ENCODE measurements around the gene CAPS2. TPM values are rescaled to one million over a fixed set of nuclear protein-coding genes. Genes with fewer than 3 reads are reported as not detected.

Gene CAPS2
- total RNA-seq, 1 donor from 2014 or later, result 2.1 TPM

DNA sequence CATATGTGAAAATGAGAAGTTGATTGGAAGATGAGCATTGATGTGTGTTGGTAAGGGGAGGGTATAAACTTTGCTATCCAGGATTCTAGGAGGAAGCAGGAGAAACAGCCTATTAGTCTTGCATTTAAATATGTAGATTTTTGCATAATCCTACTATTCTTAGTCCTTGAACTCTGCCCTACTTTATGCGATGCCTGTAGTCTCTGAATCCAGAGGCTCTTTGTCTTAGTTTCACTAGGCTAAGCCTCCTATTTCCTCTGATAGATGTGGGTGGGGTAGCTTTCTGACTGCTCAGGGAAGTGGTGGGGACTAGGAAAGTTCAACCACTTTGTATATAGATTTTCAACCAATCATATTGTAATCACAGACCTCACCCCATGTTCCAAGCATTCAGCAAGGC, 71.0 kb downstream of the CAPS2 start:
- H3K36me3 Mint-ChIP-seq (ENCODE audit: low read depth, unreplicated experiment), result no peaks in the 10 kb centered on the region
- H3K9me3 Mint-ChIP-seq (ENCODE audit: unreplicated experiment), result no peaks in the 10 kb centered on the region
- no peak for TF ChIP-seq CTCF (IDR thresholded peaks at IDR 0.05; ENCODE audit: unreplicated experiment)
- no peaks in the 10 kb centered on the region for H3K4me1 Mint-ChIP-seq (ENCODE audit: unreplicated experiment)
- H3K27me3 Mint-ChIP-seq (ENCODE audit: unreplicated experiment), result no peaks in the 10 kb centered on the region
- no peak for DNase-seq (ENCODE audit: low spot score)
- H3K4me3 Mint-ChIP-seq (ENCODE audit: unreplicated experiment), result no peak overlapping the region
- no peak overlapping the region for H3K27ac Mint-ChIP-seq (ENCODE audit: unreplicated experiment)

DNA sequence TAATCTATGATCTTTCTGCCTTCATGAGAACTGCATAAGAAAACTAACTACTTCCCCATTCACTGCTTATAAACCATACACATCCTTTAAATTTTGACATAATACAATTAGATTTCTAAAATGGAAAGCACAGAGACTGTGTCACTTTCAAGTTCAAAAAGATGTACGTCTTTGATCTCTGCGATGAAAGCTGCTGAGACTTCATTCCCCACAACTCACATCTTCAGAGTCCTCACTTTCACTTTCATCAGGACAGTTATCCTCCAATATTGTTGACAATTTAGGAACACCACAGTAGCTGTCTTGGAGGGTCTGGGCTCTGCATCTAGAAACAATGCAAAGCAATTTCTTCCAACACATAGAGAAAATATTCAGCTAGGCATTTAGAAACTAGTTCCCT, 72.6 kb downstream of the CAPS2 start:
- H3K9me3 Mint-ChIP-seq (ENCODE audit: unreplicated experiment), result no peaks in the 10 kb centered on the region
- no peaks in the 10 kb centered on the region for H3K27me3 Mint-ChIP-seq (ENCODE audit: unreplicated experiment)
- no peak overlapping the region for H3K4me3 Mint-ChIP-seq (ENCODE audit: unreplicated experiment)
- TF ChIP-seq CTCF (IDR thresholded peaks at IDR 0.05; ENCODE audit: unreplicated experiment), result no peak
- no peak for DNase-seq (ENCODE audit: low spot score)
- H3K4me1 Mint-ChIP-seq (ENCODE audit: unreplicated experiment), result no peaks in the 10 kb centered on the region
- no peaks in the 10 kb centered on the region for H3K36me3 Mint-ChIP-seq (ENCODE audit: low read depth, unreplicated experiment)
- H3K27ac Mint-ChIP-seq (ENCODE audit: unreplicated experiment), result no peak overlapping the region

- no peak for TF ChIP-seq CTCF (IDR thresholded peaks at IDR 0.05; ENCODE audit: unreplicated experiment)
- Mint-ChIP-seq H3K27me3 (ENCODE audit: unreplicated experiment) (no peaks in the 10 kb centered on the region), H3K9me3 (ENCODE audit: unreplicated experiment) (no peaks in the 10 kb centered on the region), H3K4me1 (ENCODE audit: unreplicated experiment) (no peaks in the 10 kb centered on the region), H3K36me3 (ENCODE audit: low read depth, unreplicated experiment) (no peaks in the 10 kb centered on the region), H3K27ac (ENCODE audit: unreplicated experiment) (no peak overlapping the region), H3K4me3 (ENCODE audit: unreplicated experiment) (no peak overlapping the region)
- no peak for DNase-seq (ENCODE audit: low spot score)
Observed at GRCh38 chr12:75245108-75245507, 85.0 kb downstream of the CAPS2 start.

DNA sequence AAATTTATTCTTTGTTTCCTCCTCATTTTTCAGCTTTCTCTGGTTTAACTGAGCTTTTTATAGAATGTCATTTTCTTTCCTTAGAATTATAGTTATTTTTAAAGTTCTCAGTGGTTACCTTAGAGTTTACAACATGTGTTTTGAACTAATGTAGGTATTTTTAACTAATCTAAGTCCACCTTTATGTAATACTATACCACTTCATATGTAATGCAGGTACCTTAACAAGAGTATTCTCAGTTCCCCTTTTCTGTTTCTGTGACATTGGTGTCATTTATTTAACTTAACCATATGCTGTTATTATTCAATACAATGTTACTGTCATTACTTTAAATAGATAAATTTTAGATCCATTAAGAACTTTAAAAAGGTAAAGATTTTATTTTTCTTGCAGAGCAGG, 90.1 kb downstream of the CAPS2 start:
- H3K4me3 Mint-ChIP-seq (ENCODE audit: unreplicated experiment), result no peak overlapping the region

DNA sequence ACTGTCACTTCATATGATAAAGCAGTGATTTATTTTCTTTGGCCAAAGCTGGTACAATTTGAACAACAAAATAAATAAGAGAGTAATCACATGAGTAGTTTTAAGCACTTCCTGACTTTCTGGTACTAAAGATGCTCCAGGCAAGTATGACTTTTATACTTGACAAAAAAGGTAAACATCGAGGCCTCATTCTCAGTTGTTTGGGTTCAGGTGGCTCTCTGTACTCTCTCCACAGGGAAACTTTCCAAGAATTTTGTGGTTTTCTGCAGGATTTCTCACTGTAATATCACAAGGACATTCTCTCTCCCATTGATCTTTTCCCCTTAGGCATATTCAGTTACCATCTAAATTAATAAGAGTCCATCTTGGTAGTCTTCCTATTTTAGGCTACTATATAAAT, 93.9 kb downstream of the CAPS2 start:
- Mint-ChIP-seq H3K9me3 (ENCODE audit: unreplicated experiment) (no peaks in the 10 kb centered on the region), H3K27me3 (ENCODE audit: unreplicated experiment) (no peaks in the 10 kb centered on the region), H3K4me3 (ENCODE audit: unreplicated experiment) (no peak overlapping the region), H3K4me1 (ENCODE audit: unreplicated experiment) (no peaks in the 10 kb centered on the region), H3K36me3 (ENCODE audit: low read depth, unreplicated experiment) (no peaks in the 10 kb centered on the region), H3K27ac (ENCODE audit: unreplicated experiment) (no peak overlapping the region)
- no peak for DNase-seq (ENCODE audit: low spot score)
- no peak for TF ChIP-seq CTCF (IDR thresholded peaks at IDR 0.05; ENCODE audit: unreplicated experiment)

More for the DNA sequence above, 90.1 kb downstream of the CAPS2 start:
- no peaks in the 10 kb centered on the region for H3K36me3 Mint-ChIP-seq (ENCODE audit: low read depth, unreplicated experiment)
- no peak overlapping the region for H3K27ac Mint-ChIP-seq (ENCODE audit: unreplicated experiment)
- no peak for TF ChIP-seq CTCF (IDR thresholded peaks at IDR 0.05; ENCODE audit: unreplicated experiment)
- no peaks in the 10 kb centered on the region for H3K4me1 Mint-ChIP-seq (ENCODE audit: unreplicated experiment)
- no peaks in the 10 kb centered on the region for H3K9me3 Mint-ChIP-seq (ENCODE audit: unreplicated experiment)
- DNase-seq (ENCODE audit: low spot score), result no peak
- no peaks in the 10 kb centered on the region for H3K27me3 Mint-ChIP-seq (ENCODE audit: unreplicated experiment)

Measured in endothelial cell (in vitro differentiated cells).